Keratinocyte (primary cell): ENCODE results near the gene ENG. TPM values are rescaled to one million over a fixed set of nuclear protein-coding genes. Genes with fewer than 3 reads are reported as not detected.

ENCODE experiments used
- DNase-seq: peaks from one replicate; pipeline ENCODE4 v3.0.0-alpha.2; 2011; ENCODE audit warnings: low read depth, missing footprints, low spot score
- FAIRE-seq: peaks from 2 replicates; lab custom pipeline; 2011; peaks lifted over from hg19 to GRCh38; lab: Jason Lieb, UNC
- H2AFZ ChIP-seq: 2 replicates; pipeline ENCODE4 v1.6.0; 2012; ENCODE audit warnings: low read length, control low read depth, inconsistent platforms; ENCODE audit not compliant: control insufficient read depth
- H3K27ac ChIP-seq: 2 replicates; pipeline ENCODE4 v1.5.1; 2011; ENCODE audit warnings: low read length; ENCODE audit not compliant: control insufficient read depth, insufficient read depth
- H3K27me3 ChIP-seq: 3 replicates; pipeline ENCODE4 v1.6.0; 2011; ENCODE audit warnings: low read length; ENCODE audit not compliant: control insufficient read depth, insufficient read depth; ENCODE audit errors: extremely low read depth
- H3K36me3 ChIP-seq, 2 experiments: 2 replicates in 1 of 2; 3 replicates in 1 of 2; pipeline ENCODE4 v1.5.1; 2011; ENCODE audit warnings: low read length in 2 of 2, mild to moderate bottlenecking in 1 of 2; ENCODE audit not compliant: control insufficient read depth in 2 of 2, insufficient read depth in 2 of 2; ENCODE audit errors: extremely low read depth in 1 of 2
- H3K4me1 ChIP-seq: 3 replicates; pipeline ENCODE4 v1.5.1; 2011; ENCODE audit warnings: low read length; ENCODE audit not compliant: control insufficient read depth, insufficient read depth; ENCODE audit errors: extremely low read depth
- H3K4me2 ChIP-seq: 3 replicates; pipeline ENCODE4 v1.6.0; 2011; ENCODE audit warnings: low read depth, low read length; ENCODE audit not compliant: control insufficient read depth, insufficient read depth; ENCODE audit errors: extremely low read depth
- H3K4me3 ChIP-seq, 3 experiments: fragments of 200-600 bp in 1 of 3; sonication (generic) in 1 of 3; 2 replicates in 2 of 3; 3 replicates in 1 of 3; pipeline ENCODE4 v1.5.1; 2011 to 2016; ENCODE audit warnings: low read length in 3 of 3, mild to moderate bottlenecking in 3 of 3, control low read depth in 2 of 3, inconsistent platforms in 1 of 3, low read depth in 1 of 3, mixed read lengths in 1 of 3, mixed run types in 1 of 3, moderate library complexity in 1 of 3; ENCODE audit not compliant: control insufficient read depth in 2 of 3, insufficient read depth in 2 of 3; ENCODE audit errors: extremely low read depth in 1 of 3
- H3K79me2 ChIP-seq: 2 replicates; pipeline ENCODE4 v1.6.0; 2012; ENCODE audit warnings: low read length; ENCODE audit not compliant: control insufficient read depth, insufficient read depth
- H3K9ac ChIP-seq: 3 replicates; pipeline ENCODE4 v1.6.0; 2011; ENCODE audit warnings: low read length; ENCODE audit not compliant: control insufficient read depth, insufficient read depth; ENCODE audit errors: extremely low read depth
- H3K9me1 ChIP-seq: 3 replicates; pipeline ENCODE4 v1.6.0; 2011; ENCODE audit warnings: low read length; ENCODE audit not compliant: control insufficient read depth, insufficient read depth; ENCODE audit errors: extremely low read depth
- H3K9me3 ChIP-seq: 2 replicates; pipeline ENCODE4 v1.5.1; 2012; ENCODE audit warnings: low read depth, low read length; ENCODE audit not compliant: control insufficient read depth
- H4K20me1 ChIP-seq: 3 replicates; pipeline ENCODE4 v1.6.0; 2011; ENCODE audit warnings: low read length; ENCODE audit not compliant: control insufficient read depth, insufficient read depth; ENCODE audit errors: extremely low read depth
- CTCF ChIP-seq, 3 experiments: IDR thresholded peaks in 1 of 3; conservative IDR thresholded peaks in 1 of 3; optimal IDR thresholded peaks in 1 of 3; 2 replicates in 2 of 3; 3 replicates in 1 of 3; pipeline versions ENCODE3 to v1.5.1; 2011; ENCODE audit warnings: low read length in 3 of 3, mild to moderate bottlenecking in 3 of 3, moderate library complexity in 2 of 3, control low read depth in 1 of 3, inconsistent platforms in 1 of 3; ENCODE audit not compliant: insufficient read depth in 2 of 3; ENCODE audit errors: extremely low read depth in 1 of 3
- EZH2 ChIP-seq: IDR thresholded peaks from one replicate; pipeline ENCODE4 v1.6.1; 2012; ENCODE audit warnings: inconsistent platforms, mild to moderate bottlenecking, low read length, moderate library complexity
- dilution Hi-C: fragments of 300-500 bp; cut with MboI; formaldehyde crosslinking; loops from one replicate; pipeline ENCODE4 v1.7.0; 2020; ENCODE audit warnings: low sequenced_read_pairs; ENCODE audit not compliant: extremely low pct_ligation_motif_present
- polyA plus RNA-seq, 5 experiments: library from polyadenylated mRNA; depleted of rRNA in 3 of 5; stranded (reverse) in 3 of 5; stranded (forward) in 1 of 5; unstranded in 1 of 5; fragments of >200 nt; gene quantifications; 1 replicate in 1 of 5; 2 replicates in 3 of 5; 3 replicates in 1 of 5; pipeline versions ENCODE4 v1.2.1 to v1.2.3, GENCODE V29; 2011 to 2012; ENCODE audit warnings: missing spikeins in 2 of 5, low read depth in 1 of 5, low replicate concordance in 1 of 5

ENG gene
- polyA plus RNA-seq, 1 donor (not counting 4 experiments of a cell fraction or from before 2014, with no cell fraction given): 0.22 TPM

GRCh38 chr9:127876764-127877562, 22.5 kb upstream of the ENG start:
- no peak for FAIRE-seq
- dilution Hi-C loops: no loop called here
- H3K27ac ChIP-seq: peak overlapping the region; percentile 31

GRCh38 chr9:127876026-127876763, 21.7 kb upstream of the ENG start:
- Histone ChIP-seq H3K9me1 (no peaks in the 10 kb centered on the region), H3K36me3 (peaks cover 0 to 5% of the 10 kb centered on the region in 2 experiments), H3K4me3 (no peak overlapping the region), H2AFZ (no peak overlapping the region), H3K27ac (no peak overlapping the region), H3K79me2 (peaks cover 2% of the 10 kb centered on the region), H3K27me3 (no peaks in the 10 kb centered on the region), H3K9me3 (no peaks in the 10 kb centered on the region), H4K20me1 (no peaks in the 10 kb centered on the region), H3K9ac (no peak overlapping the region), H3K4me1 (peaks cover 24% of the 10 kb centered on the region), H3K4me2 (no peak overlapping the region)
- DNase-seq (no peak), FAIRE-seq (no peak)
- TF ChIP-seq CTCF (optimal IDR thresholded peaks at IDR 0.05 in 1 of 3, IDR thresholded peaks at IDR 0.05 in 1 of 3, conservative IDR thresholded peaks at IDR 0.05 in 1 of 3; ENCODE audit: extremely low read depth in 1 of 3, insufficient read depth in 2 of 3, low read length in 3 of 3): no peak
- no peak for TF ChIP-seq EZH2
- dilution Hi-C loops: no loop called here

More at GRCh38 chr9:127876764-127877562, 22.5 kb upstream of the ENG start:
- peak overlapping the region; percentile 86 for H2AFZ ChIP-seq
- H3K79me2 ChIP-seq: peaks cover 2% of the 10 kb centered on the region
- peaks cover 24% of the 10 kb centered on the region for H3K4me1 ChIP-seq
- no peaks in the 10 kb centered on the region for H3K9me3 ChIP-seq
- H3K4me3 ChIP-seq: peak overlapping the region; percentile 46 to 67 (median 67)
- peaks cover 0 to 5% of the 10 kb centered on the region in 2 experiments for H3K36me3 ChIP-seq
- DNase-seq: no peak
- H3K9ac ChIP-seq: peak overlapping the region; percentile 65
- no peaks in the 10 kb centered on the region for H4K20me1 ChIP-seq
- no peaks in the 10 kb centered on the region for H3K27me3 ChIP-seq
- H3K9me1 ChIP-seq: no peaks in the 10 kb centered on the region
- peak overlapping the region; percentile 91 for H3K4me2 ChIP-seq
- TF ChIP-seq CTCF (optimal IDR thresholded peaks at IDR 0.05 in 1 of 3, IDR thresholded peaks at IDR 0.05 in 1 of 3, conservative IDR thresholded peaks at IDR 0.05 in 1 of 3; ENCODE audit: extremely low read depth in 1 of 3, insufficient read depth in 2 of 3, low read length in 3 of 3) (no peak), EZH2 (no peak)
